ENCODE measurements around the gene SMIM26. TPM values are rescaled to one million over a fixed set of nuclear protein-coding genes. Genes with fewer than 3 reads are reported as not detected.

Gene SMIM26
- total RNA-seq, 1 experiment from 2014 or later, result 76.8 TPM

- Histone ChIP-seq H3K27me3 (no peaks in the 10 kb centered on the region), H3K9me3 (replicated peaks) (no peaks in the 10 kb centered on the region), H3K27ac (no peak overlapping the region), H3K36me3 (peaks cover 31% of the 10 kb centered on the region), H3K4me3 (no peak overlapping the region), H3K4me1 (no peaks in the 10 kb centered on the region)
- no peak for DNase-seq
Measured at GRCh38 chr20:18545566-18545965, 21.7 kb upstream of the SMIM26 start.

DNA sequence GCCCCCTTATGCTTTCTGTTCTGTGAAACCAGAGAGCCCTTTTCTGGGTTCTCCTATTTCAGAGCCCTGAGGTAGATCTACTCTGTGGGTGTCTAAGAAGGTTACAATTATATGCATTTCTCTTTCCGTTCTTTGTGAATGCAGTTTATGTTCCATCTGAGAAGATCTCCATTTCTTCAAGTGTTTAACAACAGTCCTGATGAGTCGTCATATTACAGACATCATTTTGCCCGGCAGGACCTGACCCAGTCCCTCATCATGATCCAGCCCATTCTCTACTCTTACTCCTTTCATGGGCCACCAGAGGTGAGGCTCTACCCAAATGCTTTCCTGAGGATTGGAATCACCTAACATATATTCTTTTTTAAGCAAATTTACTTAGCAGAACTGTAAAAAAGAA lies 18.8 kb upstream of the SMIM26 start:
- Histone ChIP-seq H3K4me1 (no peaks in the 10 kb centered on the region), H3K9me3 (replicated peaks) (no peaks in the 10 kb centered on the region), H3K27ac (no peak overlapping the region), H3K4me3 (no peak overlapping the region), H3K36me3 (peaks cover 28% of the 10 kb centered on the region), H3K27me3 (no peaks in the 10 kb centered on the region)
- no peak for DNase-seq

DNA sequence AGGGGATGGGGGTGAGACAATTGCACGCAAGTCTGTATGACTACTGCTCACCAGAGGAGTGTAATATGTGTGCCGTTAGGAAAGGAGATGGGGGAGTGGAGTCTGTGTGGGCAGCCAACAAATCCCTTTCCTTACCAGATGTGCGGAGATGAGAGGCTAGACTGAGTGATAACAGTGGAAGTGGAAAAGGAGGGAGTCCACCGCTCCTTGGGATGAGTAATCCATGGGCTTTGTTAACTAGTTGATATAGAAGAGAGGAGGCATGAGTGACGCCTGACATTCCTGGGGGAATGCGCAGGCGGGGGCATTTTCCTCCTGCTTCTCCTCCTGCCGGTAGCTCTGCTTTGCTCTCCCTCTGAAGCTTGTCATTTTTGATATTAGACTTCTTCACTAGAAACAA lies 13.5 kb upstream of the SMIM26 start:
- Histone ChIP-seq H3K27me3 (no peaks in the 10 kb centered on the region), H3K9me3 (replicated peaks) (no peaks in the 10 kb centered on the region), H3K4me3 (no peak overlapping the region), H3K36me3 (peaks cover 31% of the 10 kb centered on the region), H3K4me1 (no peaks in the 10 kb centered on the region), H3K27ac (no peak overlapping the region)
- no peak for DNase-seq

DNA sequence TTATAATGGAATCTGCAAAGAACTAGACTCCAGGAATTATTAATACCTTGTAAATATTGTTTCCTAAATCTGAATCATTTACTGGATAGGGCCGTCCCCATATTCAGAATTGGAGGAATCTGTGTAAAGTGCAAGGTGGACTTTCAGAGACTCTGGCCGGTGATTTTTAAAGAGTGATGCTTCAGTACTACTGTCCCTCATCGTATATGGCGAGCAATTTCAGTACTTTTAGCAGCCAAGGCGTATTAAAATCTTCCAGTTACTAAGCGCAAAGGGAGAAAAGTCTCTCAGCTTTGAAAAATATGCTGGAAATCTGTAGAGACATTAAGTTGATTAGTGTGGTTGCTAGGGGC lies 483 bp downstream of the SMIM26 start:
- Histone ChIP-seq H3K27me3 (no peaks in the 10 kb centered on the region), H3K4me1 (no peaks in the 10 kb centered on the region), H3K9me3 (replicated peaks) (no peaks in the 10 kb centered on the region), H3K27ac (peak overlapping the region; percentile 59), H3K36me3 (peaks cover 5% of the 10 kb centered on the region), H3K4me3 (peak overlapping the region; percentile 73)
- DNase-seq, result no peak

GRCh38 chr20:18571009-18571408 lies 3.8 kb downstream of the SMIM26 start:
- H3K4me3 ChIP-seq, result no peak overlapping the region
- H3K36me3 ChIP-seq, result peaks cover 5% of the 10 kb centered on the region
- H3K27ac ChIP-seq, result no peak overlapping the region
- no peak for DNase-seq
- no peaks in the 10 kb centered on the region for H3K9me3 ChIP-seq (replicated peaks)
- no peaks in the 10 kb centered on the region for H3K27me3 ChIP-seq
- no peaks in the 10 kb centered on the region for H3K4me1 ChIP-seq

- Histone ChIP-seq H3K4me1 (no peaks in the 10 kb centered on the region), H3K4me3 (no peak overlapping the region), H3K27ac (no peak overlapping the region), H3K27me3 (no peaks in the 10 kb centered on the region), H3K36me3 (peaks cover 5% of the 10 kb centered on the region), H3K9me3 (replicated peaks) (no peaks in the 10 kb centered on the region)
- DNase-seq, result no peak
Measured at GRCh38 chr20:18571578-18571977, 4.3 kb downstream of the SMIM26 start.

DNA sequence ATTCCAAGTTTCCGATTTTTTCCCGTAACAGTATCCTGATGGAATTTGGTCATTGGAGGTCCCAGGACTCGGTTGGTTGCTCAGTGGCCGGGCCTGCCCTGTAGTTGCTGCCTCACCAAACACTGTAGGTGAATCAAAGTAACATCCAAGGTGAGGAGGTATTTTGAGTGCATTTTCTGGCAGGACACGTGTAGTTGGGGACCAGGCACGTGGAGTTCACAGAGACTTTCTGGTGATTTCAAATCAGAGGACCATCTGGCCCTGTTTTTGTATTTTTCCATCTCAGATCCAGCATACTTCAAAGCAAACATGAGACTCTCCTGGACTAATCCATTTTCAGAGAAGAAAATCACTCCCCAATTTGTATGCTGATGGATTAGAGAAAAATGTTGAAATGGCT lies 10.7 kb downstream of the SMIM26 start:
- Histone ChIP-seq H3K4me1 (no peaks in the 10 kb centered on the region), H3K27me3 (no peaks in the 10 kb centered on the region), H3K36me3 (no peaks in the 10 kb centered on the region), H3K9me3 (replicated peaks) (no peaks in the 10 kb centered on the region), H3K27ac (no peak overlapping the region), H3K4me3 (no peak overlapping the region)
- no peak for DNase-seq

- no peak for DNase-seq
- Histone ChIP-seq H3K27ac (no peak overlapping the region), H3K27me3 (no peaks in the 10 kb centered on the region), H3K9me3 (replicated peaks) (no peaks in the 10 kb centered on the region), H3K36me3 (no peaks in the 10 kb centered on the region), H3K4me3 (no peak overlapping the region), H3K4me1 (no peaks in the 10 kb centered on the region)
Measured at GRCh38 chr20:18578581-18578980, 11.3 kb downstream of the SMIM26 start.

- Histone ChIP-seq H3K9me3 (replicated peaks) (no peaks in the 10 kb centered on the region), H3K27ac (no peak overlapping the region), H3K27me3 (no peaks in the 10 kb centered on the region), H3K4me3 (no peak overlapping the region), H3K4me1 (no peaks in the 10 kb centered on the region), H3K36me3 (no peaks in the 10 kb centered on the region)
- DNase-seq, result no peak
Measured at GRCh38 chr20:18580012-18580411, 12.8 kb downstream of the SMIM26 start.

DNA sequence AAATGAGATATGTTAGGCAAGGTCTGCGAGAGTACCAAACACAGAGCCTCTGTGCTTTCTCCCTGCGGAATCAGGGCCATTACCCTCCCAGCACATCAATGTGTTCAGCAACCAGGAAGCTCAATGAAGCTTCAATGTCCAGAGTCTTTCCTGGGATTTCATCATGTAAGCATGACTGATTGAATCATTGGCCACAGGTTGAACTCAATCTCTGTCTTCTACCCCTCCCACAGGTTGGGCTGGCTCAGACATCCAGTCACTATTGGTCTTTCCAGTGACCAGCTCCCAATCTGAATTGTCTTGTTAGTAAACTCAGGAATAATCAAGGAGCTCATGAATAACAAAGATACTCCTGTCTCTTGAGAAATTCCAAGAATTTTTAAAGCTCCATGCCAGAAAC lies 17.9 kb downstream of the SMIM26 start:
- Histone ChIP-seq H3K9me3 (replicated peaks) (no peaks in the 10 kb centered on the region), H3K27ac (no peak overlapping the region), H3K27me3 (no peaks in the 10 kb centered on the region), H3K4me1 (no peaks in the 10 kb centered on the region), H3K36me3 (no peaks in the 10 kb centered on the region), H3K4me3 (no peak overlapping the region)
- DNase-seq, result peak in 1 of 2 experiments; percentile 30

GRCh38 chr20:18587665-18588573 lies 20.7 kb downstream of the SMIM26 start, which contains the start of gene DTD1:
Gene DTD1, plus strand, starts transcription at chr20:18588054. Its CDS starts 19 bp downstream, at chr20:18588073.
- DNase-seq, result peak; percentile 95 to 96
- no peaks in the 10 kb centered on the region for H3K27me3 ChIP-seq
- no peaks in the 10 kb centered on the region for H3K4me1 ChIP-seq
- peak within 1 kb of the TSS; percentile 67 for H3K4me3 ChIP-seq
- no peaks in the 10 kb centered on the region for H3K36me3 ChIP-seq
- H3K27ac ChIP-seq, result peak within 1 kb of the TSS; percentile 4; the same call in 1 of the 2 replicates
- no peaks in the 10 kb centered on the region for H3K9me3 ChIP-seq (replicated peaks)

DNA sequence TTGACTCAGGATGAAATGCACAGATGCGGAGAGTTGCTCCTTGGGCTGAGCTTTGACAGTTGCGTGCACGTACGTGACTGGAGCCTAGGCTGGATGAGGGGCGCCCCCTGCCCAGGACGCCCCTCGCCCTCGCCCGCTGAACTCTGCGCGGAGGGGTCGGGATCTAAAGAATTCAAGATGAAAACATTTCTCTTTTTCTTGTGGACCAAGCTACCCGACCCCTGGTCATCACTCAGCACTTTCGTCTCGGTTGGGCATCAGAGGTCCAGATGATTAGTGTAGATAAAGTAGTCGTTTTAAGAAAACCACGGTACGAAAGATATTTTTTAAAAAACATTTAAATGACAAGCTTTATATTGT lies 21.3 kb downstream of the SMIM26 start:
- H3K4me3 ChIP-seq, result peak overlapping the region; percentile 67
- H3K4me1 ChIP-seq, result no peaks in the 10 kb centered on the region
- no peaks in the 10 kb centered on the region for H3K27me3 ChIP-seq
- DNase-seq, result no peak
- no peaks in the 10 kb centered on the region for H3K36me3 ChIP-seq
- H3K27ac ChIP-seq, result peak overlapping the region; percentile 4; the same call in 1 of the 2 replicates
- no peaks in the 10 kb centered on the region for H3K9me3 ChIP-seq (replicated peaks)

- Histone ChIP-seq H3K27me3 (no peaks in the 10 kb centered on the region), H3K9me3 (replicated peaks) (no peaks in the 10 kb centered on the region), H3K4me1 (no peaks in the 10 kb centered on the region), H3K27ac (no peak overlapping the region), H3K36me3 (no peaks in the 10 kb centered on the region), H3K4me3 (no peak overlapping the region)
- DNase-seq, result no peak
Measured at GRCh38 chr20:18589941-18590674, 22.9 kb downstream of the SMIM26 start.

GRCh38 chr20:18596270-18596669 lies 29.0 kb downstream of the SMIM26 start:
- no peaks in the 10 kb centered on the region for H3K27me3 ChIP-seq
- H3K9me3 ChIP-seq (replicated peaks), result no peaks in the 10 kb centered on the region
- H3K4me3 ChIP-seq, result no peak overlapping the region
- no peaks in the 10 kb centered on the region for H3K4me1 ChIP-seq
- H3K36me3 ChIP-seq, result peaks cover 7% of the 10 kb centered on the region; the same call in 1 of the 2 replicates
- DNase-seq, result no peak
- no peak overlapping the region for H3K27ac ChIP-seq

- H3K4me3 ChIP-seq, result no peak overlapping the region
- no peak overlapping the region for H3K27ac ChIP-seq
- no peaks in the 10 kb centered on the region for H3K27me3 ChIP-seq
- no peaks in the 10 kb centered on the region for H3K9me3 ChIP-seq (replicated peaks)
- 0 out of 2 replicates have a peak, but pooled peaks cover 3% of the 10 kb centered on the region for H3K36me3 ChIP-seq
- DNase-seq, result no peak
- no peaks in the 10 kb centered on the region for H3K4me1 ChIP-seq
Measured at GRCh38 chr20:18609741-18610140, 42.5 kb downstream of the SMIM26 start.

All from SJCRH30 (cell line).